Hepatocyte (in vitro differentiated cells): ENCODE results near the gene DUS2.

Experiments
- CTCF ChIP-seq: fragments of 200-600 bp; sonication (generic); IDR thresholded peaks from 2 replicates; pipeline ENCODE4 v1.5.1; 2016; ENCODE audit warnings: antibody characterized with exemption, mild to moderate bottlenecking; ENCODE audit not compliant: poor library complexity
- EZH2 ChIP-seq: fragments of 200-600 bp; sonication (generic); IDR thresholded peaks from 2 replicates; pipeline ENCODE4 v1.6.1; 2016; ENCODE audit warnings: antibody characterized with exemption, mild to moderate bottlenecking, borderline replicate concordance
- EZH2phosphoT487 ChIP-seq: fragments of 200-600 bp; sonication (generic); IDR thresholded peaks from one replicate; pipeline ENCODE4 v1.6.1; 2018; ENCODE audit warnings: antibody characterized with exemption, mild to moderate bottlenecking, low read depth, moderate library complexity; ENCODE audit not compliant: unreplicated experiment, severe bottlenecking

- TF ChIP-seq CTCF: no peak
- no peak for TF ChIP-seq EZH2phosphoT487
- no peak for TF ChIP-seq EZH2
Observed at GRCh38 chr16:68094614-68094934, 71.5 kb downstream of the DUS2 start.
